NB4 (cell line): ENCODE results near the gene FBXW10B.
A peak's percentile ranks its signal among the peaks of the same experiment; 100 is the strongest.
"Not testable (repeated sequence)": the region's sequence is repeated elsewhere in the genome, so short reads cannot be mapped to it uniquely, and the experiment has no call there.

Source experiments
- DNase-seq: peaks from one replicate; pipeline ENCODE4 v3.0.0; 2010; ENCODE audit warnings: low read depth
- H3K4me3 ChIP-seq: one replicate; pipeline ENCODE4 v1.5.1; 2011; ENCODE audit warnings: mild to moderate bottlenecking, low read depth, low read length, moderate library complexity
- MYC ChIP-seq: IDR thresholded peaks from 2 replicates; pipeline ENCODE4 v1.6.1; 2011; ENCODE audit warnings: low read depth, low read length
- POLR2A ChIP-seq: IDR thresholded peaks from 2 replicates; pipeline ENCODE4 v1.6.1; 2011; ENCODE audit warnings: mild to moderate bottlenecking; ENCODE audit not compliant: insufficient read length; ENCODE audit errors: extremely low read depth
- TF ChIP-seq, protein P1 (sequence below): IDR thresholded peaks from 2 replicates; pipeline ENCODE4 v1.6.1; 2011; ENCODE audit warnings: low read depth, low read length
- TF ChIP-seq, protein P2 (sequence below): IDR thresholded peaks from one replicate; pipeline ENCODE4 v1.5.1; 2012; ENCODE audit warnings: low read depth, low read length

FBXW10B gene

DNA sequence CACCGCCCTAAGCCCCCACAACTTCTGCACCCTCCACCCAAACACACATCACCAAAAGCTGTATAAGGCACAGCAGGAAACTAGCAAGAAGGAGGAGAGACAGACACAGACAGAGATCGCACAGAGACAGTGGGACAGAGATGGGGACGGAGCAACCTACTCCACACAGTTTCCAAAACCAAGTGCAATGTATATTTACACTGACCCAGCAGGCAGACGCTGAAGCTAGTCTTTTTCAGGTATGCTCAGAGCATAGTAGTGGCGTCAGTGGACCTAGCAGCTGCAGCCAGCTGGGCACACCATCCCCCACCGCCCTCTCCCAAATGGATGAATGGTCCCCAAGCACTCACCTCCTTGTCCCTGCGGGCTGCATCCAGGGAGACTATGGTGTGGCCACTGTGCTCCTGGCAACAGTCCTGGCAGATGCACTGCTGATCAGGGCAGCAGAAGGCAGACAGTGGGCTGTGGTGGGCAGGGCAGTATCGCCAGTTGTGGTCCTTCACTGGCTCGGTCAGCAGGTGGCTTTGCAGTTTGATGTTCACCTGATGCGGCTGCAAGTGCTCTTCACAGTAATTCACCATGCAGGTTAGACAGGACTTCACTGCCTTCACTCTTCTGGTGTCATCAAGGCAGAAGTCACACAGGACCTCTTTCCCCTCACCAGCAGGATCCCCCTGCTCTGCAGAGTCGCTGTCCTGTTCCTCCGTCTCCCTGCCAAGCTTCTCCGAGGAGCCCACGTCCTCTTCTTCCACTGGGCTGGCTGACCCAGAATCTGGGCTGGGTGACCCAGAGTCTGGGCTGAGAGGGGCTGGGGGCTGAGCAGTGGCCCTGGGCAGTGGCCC, 31.5 kb upstream of the FBXW10B start:
- no peak for DNase-seq
- peak overlapping the region; percentile 59 for H3K4me3 ChIP-seq
- TF ChIP-seq, protein P1, sequence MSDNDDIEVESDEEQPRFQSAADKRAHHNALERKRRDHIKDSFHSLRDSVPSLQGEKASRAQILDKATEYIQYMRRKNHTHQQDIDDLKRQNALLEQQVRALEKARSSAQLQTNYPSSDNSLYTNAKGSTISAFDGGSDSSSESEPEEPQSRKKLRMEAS = no peak
- TF ChIP-seq MYC (no peak), POLR2A (no peak)
- TF ChIP-seq, protein P2, sequence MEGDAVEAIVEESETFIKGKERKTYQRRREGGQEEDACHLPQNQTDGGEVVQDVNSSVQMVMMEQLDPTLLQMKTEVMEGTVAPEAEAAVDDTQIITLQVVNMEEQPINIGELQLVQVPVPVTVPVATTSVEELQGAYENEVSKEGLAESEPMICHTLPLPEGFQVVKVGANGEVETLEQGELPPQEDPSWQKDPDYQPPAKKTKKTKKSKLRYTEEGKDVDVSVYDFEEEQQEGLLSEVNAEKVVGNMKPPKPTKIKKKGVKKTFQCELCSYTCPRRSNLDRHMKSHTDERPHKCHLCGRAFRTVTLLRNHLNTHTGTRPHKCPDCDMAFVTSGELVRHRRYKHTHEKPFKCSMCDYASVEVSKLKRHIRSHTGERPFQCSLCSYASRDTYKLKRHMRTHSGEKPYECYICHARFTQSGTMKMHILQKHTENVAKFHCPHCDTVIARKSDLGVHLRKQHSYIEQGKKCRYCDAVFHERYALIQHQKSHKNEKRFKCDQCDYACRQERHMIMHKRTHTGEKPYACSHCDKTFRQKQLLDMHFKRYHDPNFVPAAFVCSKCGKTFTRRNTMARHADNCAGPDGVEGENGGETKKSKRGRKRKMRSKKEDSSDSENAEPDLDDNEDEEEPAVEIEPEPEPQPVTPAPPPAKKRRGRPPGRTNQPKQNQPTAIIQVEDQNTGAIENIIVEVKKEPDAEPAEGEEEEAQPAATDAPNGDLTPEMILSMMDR = no peak

DNA sequence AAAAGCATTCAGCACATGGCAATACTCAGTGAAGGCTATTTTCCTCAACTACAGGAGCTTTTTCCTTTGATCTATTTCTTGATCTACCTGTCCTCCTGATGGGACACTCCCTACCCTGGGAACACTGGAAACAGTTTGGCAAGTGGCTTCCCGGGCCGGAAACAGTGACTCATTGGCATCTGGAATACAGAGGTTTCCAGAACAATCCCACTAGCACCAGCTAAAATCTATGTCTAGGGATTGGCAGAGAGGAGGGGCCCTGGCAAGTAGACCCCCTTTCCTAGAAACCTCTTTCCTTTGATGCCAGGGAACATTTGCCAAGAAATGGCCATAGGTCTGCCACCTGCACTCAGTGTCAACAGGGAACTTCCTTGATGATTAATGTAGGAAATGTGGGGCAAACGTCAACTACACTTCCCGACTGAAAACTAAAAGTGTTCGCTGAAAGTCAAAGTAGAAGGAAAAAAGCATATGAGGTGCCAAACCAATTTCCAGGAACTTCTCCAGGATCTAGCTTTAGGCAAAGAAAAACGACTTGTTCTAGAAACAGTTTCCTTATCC, 30.4 kb upstream of the FBXW10B start:
- no peak for DNase-seq
- peak overlapping the region; percentile 12 for H3K4me3 ChIP-seq
- TF ChIP-seq MYC (no peak), POLR2A (no peak)
- TF ChIP-seq, protein P2 = no peak
- TF ChIP-seq, protein P1 = no peak

DNA sequence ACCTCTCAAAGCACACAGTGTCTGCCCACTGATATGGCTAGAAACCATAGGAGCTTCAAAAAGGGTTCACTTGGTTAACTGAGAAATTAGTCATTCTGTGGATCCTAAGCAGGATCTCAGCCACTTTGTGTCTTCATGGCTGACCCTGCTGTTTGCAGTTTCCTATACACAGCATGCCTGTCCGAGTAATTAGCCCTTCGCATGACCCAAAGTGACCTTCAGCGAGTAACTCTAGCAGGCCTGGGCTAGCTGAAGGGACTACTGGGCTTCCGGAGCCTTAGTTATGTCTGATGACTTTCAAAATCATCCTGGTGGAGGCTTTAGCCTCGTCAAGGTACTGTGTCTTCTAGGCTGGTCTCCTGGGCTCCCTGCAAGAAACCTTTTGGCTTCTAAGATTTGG, 28.9 kb upstream of the FBXW10B start:
- no peak for DNase-seq
- no peak for TF ChIP-seq POLR2A
- TF ChIP-seq MYC = no peak
- no peak overlapping the region for H3K4me3 ChIP-seq

DNA sequence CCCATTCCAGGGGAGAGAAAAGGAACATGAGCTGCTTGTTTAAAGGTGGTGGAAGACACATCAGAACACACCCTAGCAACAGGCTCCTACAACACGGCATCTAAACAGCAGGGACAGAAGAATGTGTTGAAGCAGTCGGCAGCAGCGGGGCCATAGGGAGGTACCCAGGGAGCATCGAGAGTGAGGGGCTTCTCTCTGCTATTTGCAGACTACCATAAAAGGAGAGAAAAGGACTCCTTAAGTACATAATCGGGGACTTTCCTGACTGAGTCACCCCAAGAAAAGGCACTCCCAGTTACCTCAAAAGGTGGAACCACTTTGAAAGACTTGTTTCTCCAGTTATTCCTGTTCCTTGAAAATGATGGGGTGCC, 26.4 kb upstream of the FBXW10B start:
- not testable (repeated sequence) for DNase-seq, H3K4me3 ChIP-seq

DNA sequence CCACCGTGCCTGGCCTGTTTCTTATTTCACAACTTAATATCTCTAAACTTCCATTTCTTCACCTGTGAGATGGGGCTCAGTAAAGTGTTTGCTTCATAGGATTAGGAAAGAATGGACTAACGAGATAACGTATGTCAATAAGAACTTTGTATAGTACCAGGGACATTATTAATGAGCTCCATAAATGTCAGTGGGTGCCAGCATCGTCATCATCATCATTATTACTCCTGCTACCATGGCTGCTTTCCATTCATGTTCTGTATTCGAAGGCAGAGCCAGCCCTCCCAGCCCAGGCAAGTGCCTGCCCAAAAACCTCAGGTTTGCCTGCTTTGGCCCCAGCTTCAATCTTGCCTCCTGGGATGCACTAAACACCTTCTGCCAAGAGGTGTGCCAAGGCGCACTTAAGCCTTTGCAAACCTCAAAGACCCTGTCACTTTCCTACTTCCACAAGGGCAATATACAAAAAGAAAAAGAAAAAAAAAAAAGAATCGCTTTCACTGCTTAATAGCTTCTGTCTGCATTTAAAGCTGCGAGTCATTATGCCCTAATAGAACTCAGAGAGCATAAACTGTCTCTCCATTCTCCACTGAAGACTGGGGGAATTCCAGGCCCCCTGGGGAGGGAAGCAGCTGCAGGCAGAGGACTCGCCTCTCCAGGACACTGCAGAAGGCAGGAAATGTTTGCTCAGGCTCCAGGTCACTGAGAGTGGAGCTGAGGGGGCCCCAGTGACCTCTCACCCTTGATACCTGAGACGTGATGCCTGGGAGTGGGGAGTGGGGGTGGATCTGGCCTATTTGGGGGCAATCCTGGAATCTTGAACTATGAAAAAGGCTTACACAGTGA, 25.8 kb upstream of the FBXW10B start:
- H3K4me3 ChIP-seq, DNase-seq: not testable (repeated sequence)

DNA sequence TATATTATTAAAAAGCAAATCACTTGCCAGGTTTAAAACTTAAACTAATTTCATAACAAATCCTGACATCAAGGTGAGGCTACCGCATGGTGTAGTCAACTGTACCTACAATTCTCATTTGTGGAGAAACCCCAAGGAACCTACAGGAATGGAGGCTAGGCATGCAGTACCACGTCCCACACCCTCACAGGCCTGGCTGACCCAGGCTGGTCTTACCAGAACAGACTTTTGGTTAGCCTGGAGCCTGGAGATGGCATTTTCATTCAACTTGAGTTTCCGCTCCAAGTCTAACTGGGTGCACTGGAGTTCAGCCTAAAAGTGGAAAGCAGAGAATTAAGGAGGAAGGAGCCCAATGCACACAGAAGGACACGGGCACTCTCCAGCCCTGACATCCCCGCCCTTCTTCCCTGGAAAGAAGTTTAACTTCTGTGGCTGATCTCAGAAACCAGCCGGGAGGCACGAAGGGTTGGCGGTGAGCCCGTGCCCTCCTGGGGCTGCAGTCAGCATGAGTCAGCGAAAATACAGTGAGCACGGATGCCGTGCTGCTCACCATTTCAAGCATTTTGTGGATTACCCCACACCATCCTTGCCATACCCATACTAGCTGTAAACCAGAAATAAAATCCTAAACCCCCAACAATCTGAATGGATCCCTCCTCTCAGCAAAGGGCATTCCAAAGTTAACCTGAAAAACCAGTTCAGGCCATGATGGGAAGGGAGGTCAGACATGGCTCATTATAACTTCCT, 23.2 kb upstream of the FBXW10B start:
- DNase-seq, H3K4me3 ChIP-seq: not testable (repeated sequence)

DNA sequence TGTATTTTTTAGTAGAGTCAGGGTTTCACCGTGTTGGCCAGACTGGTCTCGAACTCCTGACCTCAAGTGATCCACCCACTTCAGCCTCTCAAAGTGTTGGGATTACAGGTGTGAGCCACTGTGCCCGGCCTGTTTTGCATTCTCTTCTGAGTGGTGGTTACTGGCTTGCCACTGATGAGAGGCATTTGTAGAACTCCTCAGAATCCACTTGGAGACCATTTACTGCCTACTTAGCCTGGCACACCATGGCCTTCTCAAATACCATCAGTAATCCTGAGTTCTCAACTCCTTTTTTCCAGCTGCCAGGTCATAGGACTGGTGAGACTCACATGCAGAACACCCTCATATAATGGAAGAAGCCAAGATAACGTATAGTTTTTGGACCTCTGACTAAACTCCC, 22.5 kb upstream of the FBXW10B start:
- H3K4me3 ChIP-seq = not testable (repeated sequence)

DNA sequence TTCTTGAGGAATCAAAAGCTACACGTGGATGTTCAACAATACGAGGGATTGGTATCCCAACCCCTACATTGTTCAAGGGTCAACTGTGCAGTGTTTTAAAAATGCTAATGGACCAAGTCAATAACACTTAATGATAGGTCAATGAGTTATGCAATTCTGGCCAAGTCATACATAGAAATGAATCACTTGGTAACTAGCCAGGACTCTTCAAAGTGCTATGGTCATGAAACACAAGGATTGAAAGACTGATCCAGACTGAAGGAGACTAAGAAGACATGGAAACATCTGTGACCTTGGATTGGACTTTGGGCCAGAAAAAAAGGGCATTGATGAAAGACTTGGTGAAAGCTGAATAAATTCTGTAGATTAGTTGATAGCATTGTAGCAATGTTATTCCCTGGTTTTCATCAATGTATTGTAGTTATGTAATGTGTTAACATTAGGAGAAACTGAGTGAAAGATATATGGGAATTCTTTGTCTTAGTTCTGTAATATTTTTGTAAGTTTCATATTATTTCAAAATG, 11.5 kb upstream of the FBXW10B start:
- not testable (repeated sequence) for H3K4me3 ChIP-seq, DNase-seq

More for the DNA sequence above, 22.5 kb upstream of the FBXW10B start:
- DNase-seq = not testable (repeated sequence)

DNA sequence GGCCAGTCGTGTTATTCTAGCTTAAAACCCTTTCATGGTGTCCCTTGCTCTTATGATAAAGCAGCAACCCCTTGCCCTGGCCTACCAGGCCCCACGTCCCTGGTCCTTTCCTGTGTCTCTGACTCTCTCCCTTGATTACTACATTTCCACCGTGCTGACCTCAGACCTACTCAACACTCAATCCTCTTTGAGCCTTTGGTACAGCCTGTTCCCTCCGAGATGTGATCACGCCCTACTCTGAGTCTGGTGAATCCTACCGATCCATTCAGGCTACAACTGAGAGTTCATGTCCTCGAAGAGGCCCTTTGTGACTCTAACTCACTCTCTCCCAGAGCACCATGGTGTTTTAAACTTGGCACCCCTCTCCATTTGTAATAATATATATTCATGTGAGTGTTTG, 10.5 kb upstream of the FBXW10B start:
- not testable (repeated sequence) for DNase-seq, H3K4me3 ChIP-seq

DNA sequence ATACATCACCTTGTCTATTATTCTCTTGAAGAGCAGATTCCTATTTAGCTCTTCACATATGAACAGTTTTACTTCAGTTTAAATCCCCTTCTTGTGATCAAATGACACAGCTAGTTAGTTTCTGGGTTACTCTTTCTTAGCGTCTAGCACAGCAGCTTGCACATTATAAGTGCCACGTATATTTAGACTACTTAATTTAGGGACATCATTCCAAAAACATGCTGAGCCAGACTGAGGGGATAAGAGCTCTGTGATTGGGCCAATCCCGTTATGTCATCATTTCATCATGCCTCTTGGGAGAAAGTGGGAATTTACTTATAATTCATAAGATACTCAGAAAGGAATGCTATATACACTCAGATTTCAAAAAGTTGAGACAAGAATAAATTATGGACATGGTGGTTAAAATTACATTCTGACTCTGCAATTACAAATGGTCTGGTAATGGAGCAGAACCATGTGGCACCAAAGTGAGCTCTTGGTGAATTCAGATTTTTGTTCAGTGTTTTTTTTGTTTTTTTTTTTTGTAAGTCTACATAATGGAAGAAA, 4.2 kb upstream of the FBXW10B start:
- H3K4me3 ChIP-seq, DNase-seq: not testable (repeated sequence)

DNA sequence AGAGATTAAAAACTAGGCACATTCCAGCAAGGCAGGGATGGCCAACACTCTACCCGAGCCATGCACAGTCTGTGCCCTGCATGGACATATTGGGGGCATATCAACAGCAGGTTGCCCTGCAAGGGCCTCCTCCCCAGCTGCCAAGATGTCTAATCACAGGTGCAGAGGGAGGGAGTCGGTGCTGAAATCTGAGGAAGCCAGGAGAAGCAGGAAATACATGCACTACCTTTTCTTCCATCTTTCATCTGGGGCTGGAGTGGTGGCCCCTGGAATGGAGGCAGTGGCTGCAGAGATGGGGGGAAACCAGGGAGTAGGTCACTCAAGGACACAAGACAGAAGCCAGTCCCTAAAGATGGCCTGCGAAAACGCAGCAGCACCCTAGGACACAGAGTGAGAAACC, 3.8 kb upstream of the FBXW10B start:
- not testable (repeated sequence) for H3K4me3 ChIP-seq, DNase-seq

DNA sequence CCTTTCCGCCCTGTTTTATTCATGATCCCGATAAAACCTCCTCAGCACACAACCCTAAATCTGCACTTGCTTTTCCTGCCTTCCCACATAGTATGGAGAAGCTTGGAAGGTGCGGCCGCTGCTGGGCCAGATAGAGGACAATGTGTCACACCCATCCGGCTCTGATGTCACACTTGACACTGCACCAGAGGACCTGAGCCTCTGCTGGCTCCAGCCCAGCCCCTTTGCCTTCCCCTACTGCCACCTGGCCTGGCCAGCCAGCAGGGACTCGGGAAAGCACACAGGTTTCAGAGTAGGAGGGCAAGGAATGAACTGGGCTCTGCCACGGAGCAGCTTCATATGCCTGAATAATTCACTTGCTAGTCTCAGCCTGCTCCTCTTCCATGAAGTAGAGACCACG, 2.6 kb upstream of the FBXW10B start:
- DNase-seq, H3K4me3 ChIP-seq: not testable (repeated sequence)

DNA sequence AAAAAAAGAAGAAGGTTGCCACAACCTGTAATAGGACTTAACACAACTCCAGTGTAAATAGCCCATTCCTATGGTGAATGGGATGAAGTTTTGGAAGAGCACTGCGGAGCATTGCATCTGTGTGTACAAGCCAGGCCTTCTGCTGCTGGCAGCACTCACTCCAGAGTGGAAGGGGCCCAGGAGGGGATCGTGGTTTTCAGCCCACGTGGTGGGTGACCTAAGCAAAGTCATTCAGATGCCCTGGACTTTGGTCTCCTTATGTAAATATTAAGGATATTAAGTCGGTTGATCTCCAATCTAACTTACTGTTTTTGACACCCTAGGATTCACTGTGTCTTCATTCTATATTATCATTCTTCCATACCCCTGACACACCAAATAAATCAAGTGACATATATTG, 2.7 kb downstream of the FBXW10B start:
- DNase-seq = peak; percentile 30
- H3K4me3 ChIP-seq = not testable (repeated sequence)

DNA sequence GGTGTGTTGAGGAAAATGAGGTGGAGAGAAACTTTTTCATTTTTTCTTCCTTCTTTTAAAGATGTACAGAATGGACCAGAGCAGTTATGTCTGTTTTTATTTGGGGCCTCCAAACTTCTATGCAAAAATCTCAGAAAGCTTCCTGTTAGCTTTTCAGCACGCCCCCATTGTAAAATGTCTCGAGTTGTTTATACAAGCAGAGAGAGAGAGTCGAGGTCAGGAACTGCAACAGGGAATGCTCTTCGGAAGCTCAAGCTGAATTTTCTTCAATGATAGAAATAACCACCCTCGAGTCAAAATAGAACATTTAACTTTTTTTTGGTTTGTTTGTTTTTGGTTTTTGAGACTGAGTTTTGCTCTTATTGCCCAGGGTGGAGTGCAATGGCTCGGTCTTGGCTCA, 3.7 kb downstream of the FBXW10B start:
- DNase-seq, H3K4me3 ChIP-seq: not testable (repeated sequence)
